ENCODE data around the gene RAD52.

Gene RAD52

DNA sequence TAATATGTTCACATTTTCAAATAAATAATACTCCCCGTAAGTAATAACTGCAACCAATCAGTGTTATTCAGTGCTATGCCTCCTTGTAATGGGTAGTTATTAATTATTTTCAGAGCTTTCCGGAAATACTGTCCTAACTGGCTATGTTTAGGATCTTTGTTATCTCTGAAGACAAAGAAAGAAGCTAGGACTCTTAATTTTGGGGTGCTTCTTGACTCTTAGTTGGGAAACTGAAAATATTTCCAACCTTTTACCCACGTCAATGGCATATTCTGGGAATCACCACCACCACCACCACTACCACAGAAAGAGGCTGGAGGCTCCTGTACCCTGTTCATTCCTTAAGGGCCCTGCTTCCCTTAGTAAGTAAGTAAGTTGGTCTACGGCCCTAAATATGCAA lies 39.1 kb downstream of the RAD52 start:
- H3K9me3 ChIP-seq (ENCODE audit: control insufficient read depth, low read length), result no peaks in the 10 kb centered on the region
- H3K36me3 ChIP-seq (ENCODE audit: control insufficient read depth, insufficient read depth, low read length), result peaks cover 4% of the 10 kb centered on the region
- H3K4me3 ChIP-seq (ENCODE audit: low read length), result no peak overlapping the region
- no peaks in the 10 kb centered on the region for H3K4me1 ChIP-seq (ENCODE audit: control insufficient read depth, insufficient read depth, low read length)
- H3K27me3 ChIP-seq (ENCODE audit: control insufficient read depth, insufficient read depth, low read length), result no peaks in the 10 kb centered on the region
- H3K9ac ChIP-seq (ENCODE audit: low read length), result no peak overlapping the region

- H3K27me3 ChIP-seq (ENCODE audit: control insufficient read depth, insufficient read depth, low read length), result no peaks in the 10 kb centered on the region
- H3K36me3 ChIP-seq (ENCODE audit: control insufficient read depth, insufficient read depth, low read length), result peaks cover 5% of the 10 kb centered on the region
- no peak overlapping the region for H3K9ac ChIP-seq (ENCODE audit: low read length)
- H3K9me3 ChIP-seq (ENCODE audit: control insufficient read depth, low read length), result no peaks in the 10 kb centered on the region
- no peak overlapping the region for H3K4me3 ChIP-seq (ENCODE audit: low read length)
- no peaks in the 10 kb centered on the region for H3K4me1 ChIP-seq (ENCODE audit: control insufficient read depth, insufficient read depth, low read length)
Measured at GRCh38 chr12:909861-910260, 39.6 kb downstream of the RAD52 start.

- H3K9me3 ChIP-seq (ENCODE audit: control insufficient read depth, low read length), result no peaks in the 10 kb centered on the region
- H3K4me1 ChIP-seq (ENCODE audit: control insufficient read depth, insufficient read depth, low read length), result no peaks in the 10 kb centered on the region
- H3K4me3 ChIP-seq (ENCODE audit: low read length), result no peak overlapping the region
- H3K9ac ChIP-seq (ENCODE audit: low read length), result no peak overlapping the region
- peaks cover 5% of the 10 kb centered on the region for H3K36me3 ChIP-seq (ENCODE audit: control insufficient read depth, insufficient read depth, low read length)
- no peaks in the 10 kb centered on the region for H3K27me3 ChIP-seq (ENCODE audit: control insufficient read depth, insufficient read depth, low read length)
Measured at GRCh38 chr12:907413-908185, 41.9 kb downstream of the RAD52 start.

GRCh38 chr12:906062-906585 lies 43.4 kb downstream of the RAD52 start:
- H3K27me3 ChIP-seq (ENCODE audit: control insufficient read depth, insufficient read depth, low read length), result no peaks in the 10 kb centered on the region
- no peaks in the 10 kb centered on the region for H3K4me1 ChIP-seq (ENCODE audit: control insufficient read depth, insufficient read depth, low read length)
- H3K9me3 ChIP-seq (ENCODE audit: control insufficient read depth, low read length), result no peaks in the 10 kb centered on the region
- no peak overlapping the region for H3K4me3 ChIP-seq (ENCODE audit: low read length)
- H3K36me3 ChIP-seq (ENCODE audit: control insufficient read depth, insufficient read depth, low read length), result peaks cover 5% of the 10 kb centered on the region
- no peak overlapping the region for H3K9ac ChIP-seq (ENCODE audit: low read length)

DNA sequence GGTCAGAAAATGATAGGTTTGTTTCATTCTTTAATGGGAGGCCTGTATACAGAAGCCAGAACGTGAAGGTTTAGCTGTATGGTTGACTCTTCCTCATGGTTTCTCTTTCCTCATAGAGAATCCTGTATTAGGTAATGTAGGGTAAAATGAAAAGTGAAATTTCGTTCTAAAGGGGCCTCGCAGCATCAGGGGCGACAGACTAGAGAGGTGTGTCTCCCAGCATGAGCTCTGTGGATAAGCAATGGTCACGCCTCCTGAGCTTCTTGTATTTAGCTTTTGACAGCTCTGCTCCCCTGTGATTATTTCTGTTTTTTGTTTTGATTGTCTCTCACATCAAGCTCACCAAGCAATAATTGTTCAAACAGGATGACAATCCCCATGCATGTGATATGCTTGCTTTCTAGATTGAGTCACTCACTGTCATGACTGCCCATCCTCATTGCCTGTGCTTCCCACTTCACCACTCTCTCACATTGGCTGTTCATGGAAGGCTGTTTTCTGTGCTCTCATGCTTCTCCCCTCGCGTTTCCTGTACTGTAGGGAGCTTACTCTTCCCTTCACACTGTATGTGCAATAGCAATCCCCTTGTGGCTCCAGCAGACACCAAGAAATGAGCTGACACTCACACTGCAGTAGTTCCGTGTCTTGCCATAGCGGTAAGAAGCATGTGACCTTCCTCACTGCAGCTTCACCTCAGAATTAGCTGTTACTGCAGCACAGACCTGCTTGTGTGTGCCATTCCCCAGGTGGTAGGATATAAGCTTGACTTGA lies 44.0 kb downstream of the RAD52 start:
- no peaks in the 10 kb centered on the region for H3K4me1 ChIP-seq (ENCODE audit: control insufficient read depth, insufficient read depth, low read length)
- H3K27me3 ChIP-seq (ENCODE audit: control insufficient read depth, insufficient read depth, low read length), result no peaks in the 10 kb centered on the region
- H3K9ac ChIP-seq (ENCODE audit: low read length), result no peak overlapping the region
- H3K4me3 ChIP-seq (ENCODE audit: low read length), result no peak overlapping the region
- H3K9me3 ChIP-seq (ENCODE audit: control insufficient read depth, low read length), result no peaks in the 10 kb centered on the region
- H3K36me3 ChIP-seq (ENCODE audit: control insufficient read depth, insufficient read depth, low read length), result peaks cover 5% of the 10 kb centered on the region

DNA sequence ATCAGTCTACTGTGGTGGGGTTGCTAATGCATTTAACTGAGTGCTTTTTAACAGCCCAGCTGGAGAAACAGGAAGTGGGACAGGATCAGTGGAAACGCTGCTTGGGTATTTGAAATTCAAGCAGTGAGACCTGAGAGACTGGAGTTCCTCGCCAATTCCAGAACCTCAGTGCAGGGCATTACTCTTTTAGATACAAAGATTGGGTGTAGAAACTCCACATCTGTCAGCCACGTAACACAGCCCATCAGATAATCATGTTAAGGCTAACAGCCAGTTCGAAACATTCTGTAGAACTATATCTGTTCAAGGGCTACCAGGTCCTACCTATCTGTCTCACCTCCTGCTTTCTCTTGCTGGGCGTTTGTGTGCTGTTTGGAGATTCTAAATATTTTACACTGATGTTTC lies 45.5 kb downstream of the RAD52 start:
- Histone ChIP-seq H3K36me3 (ENCODE audit: control insufficient read depth, insufficient read depth, low read length) (peaks cover 5% of the 10 kb centered on the region), H3K4me1 (ENCODE audit: control insufficient read depth, insufficient read depth, low read length) (no peaks in the 10 kb centered on the region), H3K9me3 (ENCODE audit: control insufficient read depth, low read length) (no peaks in the 10 kb centered on the region), H3K4me3 (ENCODE audit: low read length) (no peak overlapping the region), H3K9ac (ENCODE audit: low read length) (no peak overlapping the region), H3K27me3 (ENCODE audit: control insufficient read depth, insufficient read depth, low read length) (no peaks in the 10 kb centered on the region)

DNA sequence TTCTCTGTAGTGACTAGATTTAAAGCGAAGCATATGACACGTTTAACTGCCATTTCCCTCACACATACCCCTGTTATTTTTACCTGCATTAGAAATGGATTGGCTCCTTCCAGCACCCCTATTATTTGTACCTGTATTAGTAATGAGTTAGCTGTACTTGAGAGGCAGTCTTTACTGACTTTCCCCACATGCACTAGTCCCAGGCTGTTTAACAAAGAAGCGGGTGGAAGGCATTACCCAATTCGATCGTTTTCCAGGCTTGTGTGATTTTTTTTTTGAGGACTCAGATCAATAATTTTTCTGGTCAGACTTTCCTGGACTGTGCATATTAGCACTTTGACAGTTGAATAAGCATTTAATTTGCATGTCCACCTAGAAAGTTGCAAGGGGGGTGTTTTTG lies 46.4 kb downstream of the RAD52 start:
- H3K4me3 ChIP-seq (ENCODE audit: low read length), result no peak overlapping the region
- H3K9me3 ChIP-seq (ENCODE audit: control insufficient read depth, low read length), result no peaks in the 10 kb centered on the region
- peaks cover 5% of the 10 kb centered on the region for H3K36me3 ChIP-seq (ENCODE audit: control insufficient read depth, insufficient read depth, low read length)
- H3K9ac ChIP-seq (ENCODE audit: low read length), result no peak overlapping the region
- H3K4me1 ChIP-seq (ENCODE audit: control insufficient read depth, insufficient read depth, low read length), result no peaks in the 10 kb centered on the region
- no peaks in the 10 kb centered on the region for H3K27me3 ChIP-seq (ENCODE audit: control insufficient read depth, insufficient read depth, low read length)

DNA sequence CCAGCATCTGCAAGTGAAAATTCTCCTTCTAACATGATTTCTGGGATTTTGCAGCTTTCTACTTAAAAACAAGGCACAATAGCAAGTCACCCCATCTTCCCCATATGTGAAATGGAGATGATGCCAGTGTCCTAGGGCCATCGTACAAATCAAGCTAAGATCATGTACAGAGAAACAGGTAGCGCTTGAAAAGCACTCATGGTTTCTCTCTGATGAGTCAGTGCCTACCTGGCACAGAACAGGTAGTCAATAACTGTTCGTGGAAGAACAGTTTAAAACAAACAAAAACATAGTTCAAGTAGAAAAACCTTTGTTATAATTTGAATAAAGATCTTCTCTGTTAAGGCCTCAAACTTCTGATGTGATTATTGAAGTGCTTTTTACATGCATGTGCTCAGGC lies 46.9 kb downstream of the RAD52 start:
- Histone ChIP-seq H3K4me1 (ENCODE audit: control insufficient read depth, insufficient read depth, low read length) (no peaks in the 10 kb centered on the region), H3K4me3 (ENCODE audit: low read length) (no peak overlapping the region), H3K36me3 (ENCODE audit: control insufficient read depth, insufficient read depth, low read length) (peaks cover 5% of the 10 kb centered on the region), H3K9ac (ENCODE audit: low read length) (no peak overlapping the region), H3K27me3 (ENCODE audit: control insufficient read depth, insufficient read depth, low read length) (no peaks in the 10 kb centered on the region), H3K9me3 (ENCODE audit: control insufficient read depth, low read length) (no peaks in the 10 kb centered on the region)

DNA sequence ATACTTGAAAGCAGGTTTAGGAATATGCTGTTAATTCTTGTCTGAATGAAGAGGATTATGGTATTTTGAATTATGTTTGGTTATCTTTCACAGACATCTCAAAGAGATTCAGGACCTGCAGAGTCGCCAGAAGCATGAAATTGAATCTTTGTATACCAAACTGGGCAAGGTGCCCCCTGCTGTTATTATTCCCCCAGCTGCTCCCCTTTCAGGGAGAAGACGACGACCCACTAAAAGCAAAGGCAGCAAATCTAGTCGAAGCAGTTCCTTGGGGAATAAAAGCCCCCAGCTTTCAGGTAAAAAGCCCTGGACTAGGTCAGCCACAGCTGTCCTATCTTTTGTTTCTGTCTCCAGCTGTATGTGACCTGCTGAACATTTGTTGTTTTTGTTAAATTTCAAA lies 52.1 kb downstream of the RAD52 start:
- Histone ChIP-seq H3K36me3 (ENCODE audit: control insufficient read depth, insufficient read depth, low read length) (no peaks in the 10 kb centered on the region), H3K27me3 (ENCODE audit: control insufficient read depth, insufficient read depth, low read length) (no peaks in the 10 kb centered on the region), H3K9ac (ENCODE audit: low read length) (no peak overlapping the region), H3K4me1 (ENCODE audit: control insufficient read depth, insufficient read depth, low read length) (no peaks in the 10 kb centered on the region), H3K9me3 (ENCODE audit: control insufficient read depth, low read length) (no peaks in the 10 kb centered on the region), H3K4me3 (ENCODE audit: low read length) (no peak overlapping the region)

DNA sequence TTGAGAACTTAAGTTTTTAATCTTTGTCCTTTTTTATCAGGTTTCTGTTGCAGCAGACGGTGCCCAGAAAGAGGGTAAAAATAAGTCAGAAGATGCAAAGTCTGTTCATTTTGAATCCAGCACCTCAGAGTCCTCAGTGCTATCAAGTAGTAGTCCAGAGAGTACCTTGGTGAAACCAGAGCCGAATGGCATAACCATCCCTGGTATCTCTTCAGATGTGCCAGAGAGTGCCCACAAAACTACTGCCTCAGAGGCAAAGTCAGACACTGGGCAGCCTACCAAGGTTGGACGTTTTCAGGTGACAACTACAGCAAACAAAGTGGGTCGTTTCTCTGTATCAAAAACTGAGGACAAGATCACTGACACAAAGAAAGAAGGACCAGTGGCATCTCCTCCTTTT lies 53.5 kb downstream of the RAD52 start:
- Histone ChIP-seq H3K4me1 (ENCODE audit: control insufficient read depth, insufficient read depth, low read length) (no peaks in the 10 kb centered on the region), H3K4me3 (ENCODE audit: low read length) (no peak overlapping the region), H3K27me3 (ENCODE audit: control insufficient read depth, insufficient read depth, low read length) (no peaks in the 10 kb centered on the region), H3K9ac (ENCODE audit: low read length) (no peak overlapping the region), H3K36me3 (ENCODE audit: control insufficient read depth, insufficient read depth, low read length) (no peaks in the 10 kb centered on the region), H3K9me3 (ENCODE audit: control insufficient read depth, low read length) (no peaks in the 10 kb centered on the region)

DNA sequence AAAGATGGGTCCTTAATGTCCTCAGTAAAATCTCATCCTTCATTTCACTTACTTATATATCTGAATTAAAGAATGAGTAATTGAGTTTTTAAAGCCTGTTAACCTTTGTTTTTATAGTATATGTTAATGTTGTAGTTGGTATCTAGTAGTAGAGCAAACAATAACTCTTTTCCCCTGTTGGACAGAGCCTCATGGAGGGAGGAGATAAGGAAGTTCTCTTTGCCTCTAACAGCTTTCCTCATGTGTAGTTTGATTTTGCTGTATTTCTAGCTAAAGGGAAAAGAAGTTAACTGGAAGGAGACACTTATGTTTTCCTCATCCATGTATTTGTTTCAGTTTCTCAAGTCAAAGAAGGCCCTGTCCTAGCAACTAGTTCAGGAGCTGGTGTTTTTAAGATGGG lies 55.3 kb downstream of the RAD52 start:
- H3K9me3 ChIP-seq (ENCODE audit: control insufficient read depth, low read length), result no peaks in the 10 kb centered on the region
- H3K36me3 ChIP-seq (ENCODE audit: control insufficient read depth, insufficient read depth, low read length), result peaks cover 7% of the 10 kb centered on the region
- no peaks in the 10 kb centered on the region for H3K27me3 ChIP-seq (ENCODE audit: control insufficient read depth, insufficient read depth, low read length)
- H3K4me1 ChIP-seq (ENCODE audit: control insufficient read depth, insufficient read depth, low read length), result no peaks in the 10 kb centered on the region
- no peak overlapping the region for H3K4me3 ChIP-seq (ENCODE audit: low read length)
- H3K9ac ChIP-seq (ENCODE audit: low read length), result no peak overlapping the region

DNA sequence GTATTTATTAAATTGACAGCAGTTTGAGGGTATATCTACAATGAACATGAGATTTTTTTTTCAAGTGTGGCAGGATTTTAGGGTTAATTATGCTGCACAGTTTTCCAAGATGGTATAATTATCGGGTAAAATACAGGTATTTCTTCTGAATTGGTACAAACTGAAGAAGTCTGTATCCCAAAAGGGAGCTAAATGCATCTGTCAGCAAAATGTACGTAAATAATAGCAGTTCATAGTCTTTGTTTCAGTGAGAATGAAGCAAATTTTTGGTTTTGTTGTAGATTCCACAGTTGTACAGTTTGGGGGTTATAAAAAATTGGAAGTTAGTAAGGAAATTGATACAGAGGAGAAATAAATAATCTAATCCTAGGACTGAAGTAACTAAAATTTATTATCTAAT lies 63.3 kb downstream of the RAD52 start:
- Histone ChIP-seq H3K4me3 (ENCODE audit: low read length) (no peak overlapping the region), H3K9me3 (ENCODE audit: control insufficient read depth, low read length) (no peaks in the 10 kb centered on the region), H3K36me3 (ENCODE audit: control insufficient read depth, insufficient read depth, low read length) (peaks cover 26% of the 10 kb centered on the region), H3K4me1 (ENCODE audit: control insufficient read depth, insufficient read depth, low read length) (no peaks in the 10 kb centered on the region), H3K9ac (ENCODE audit: low read length) (no peak overlapping the region), H3K27me3 (ENCODE audit: control insufficient read depth, insufficient read depth, low read length) (no peaks in the 10 kb centered on the region)

Measured in mucosa of stomach (tissue), 1 donor.